Muscle layer of duodenum (tissue), 2 donors: ENCODE results near the gene ELP4.

Experiments used
- H3K27ac ChIP-seq: one replicate; pipeline ENCODE4 v1.7.0; 2013; ENCODE audit warnings: mild to moderate bottlenecking, low read length
- H3K27me3 ChIP-seq: one replicate; pipeline ENCODE4 v1.7.0; 2013; ENCODE audit warnings: low read depth, mild to moderate bottlenecking, control low read depth, low read length
- H3K36me3 ChIP-seq, 2 donors: one replicate each; pipeline ENCODE4 v1.7.0; 2013; ENCODE audit warnings: low read length in 2 of 2, control low read depth in 1 of 2, mild to moderate bottlenecking in 1 of 2; ENCODE audit not compliant: insufficient read depth in 2 of 2, control insufficient read depth in 1 of 2
- H3K4me1 ChIP-seq, 2 donors: one replicate each; pipeline ENCODE4 v1.7.0; 2013; ENCODE audit warnings: low read length in 2 of 2, mild to moderate bottlenecking in 2 of 2, control low read depth in 1 of 2, moderate library complexity in 1 of 2; ENCODE audit not compliant: insufficient read depth in 2 of 2, control insufficient read depth in 1 of 2
- H3K4me3 ChIP-seq, 2 donors: one replicate each; pipeline ENCODE4 v1.7.0; 2013; ENCODE audit warnings: low read length in 2 of 2, low read depth in 1 of 2, mild to moderate bottlenecking in 1 of 2
- H3K9me3 ChIP-seq, 2 donors: one replicate each; pipeline ENCODE4 v1.7.0; 2013; ENCODE audit warnings: low read length in 2 of 2, control low read depth in 1 of 2, mild to moderate bottlenecking in 1 of 2; ENCODE audit not compliant: control insufficient read depth in 1 of 2
- donor health status: healthy.

Gene ELP4

GRCh38 chr11:31780078-31780477 lies 270.5 kb downstream of the ELP4 start:
- Histone ChIP-seq H3K27ac (no peak overlapping the region), H3K9me3 (peaks cover 0 to 5% of the 10 kb centered on the region in 2 donors), H3K4me3 (no peak overlapping the region), H3K36me3 (no peaks in the 10 kb centered on the region), H3K4me1 (no peaks in the 10 kb centered on the region), H3K27me3 (no peaks in the 10 kb centered on the region)

- Histone ChIP-seq H3K27me3 (no peaks in the 10 kb centered on the region), H3K4me1 (no peaks in the 10 kb centered on the region), H3K9me3 (peaks cover 0 to 5% of the 10 kb centered on the region in 2 donors), H3K4me3 (no peak overlapping the region), H3K27ac (no peak overlapping the region), H3K36me3 (no peaks in the 10 kb centered on the region)
Observed at GRCh38 chr11:31780480-31780971, 271.0 kb downstream of the ELP4 start.

DNA sequence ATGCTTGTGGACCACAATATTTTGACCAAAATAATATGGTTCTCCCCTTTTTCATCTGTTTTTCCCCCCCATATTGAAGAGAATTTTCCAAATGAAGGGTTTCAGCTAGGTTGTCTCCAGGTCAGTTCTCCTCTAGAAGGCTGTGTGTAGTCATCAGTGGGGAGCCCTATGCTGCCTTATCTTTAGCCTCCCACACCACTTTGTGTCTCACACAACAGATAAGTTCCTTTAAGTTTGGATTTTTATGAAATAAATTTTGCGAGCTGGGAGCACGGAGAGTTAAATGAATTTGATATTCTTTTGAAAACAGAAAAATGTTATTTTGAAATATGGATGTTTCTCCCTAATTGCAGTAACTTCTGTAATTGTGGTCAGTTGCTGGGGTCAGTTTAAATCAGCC lies 272.7 kb downstream of the ELP4 start:
- Histone ChIP-seq H3K4me1 (no peaks in the 10 kb centered on the region), H3K9me3 (peaks cover 0 to 3% of the 10 kb centered on the region in 2 donors), H3K27ac (no peak overlapping the region), H3K36me3 (no peaks in the 10 kb centered on the region), H3K27me3 (no peaks in the 10 kb centered on the region), H3K4me3 (no peak overlapping the region)

GRCh38 chr11:31783252-31783651 lies 273.7 kb downstream of the ELP4 start:
- Histone ChIP-seq H3K4me1 (no peaks in the 10 kb centered on the region), H3K4me3 (no peak overlapping the region), H3K27ac (no peak overlapping the region), H3K27me3 (no peaks in the 10 kb centered on the region), H3K36me3 (no peaks in the 10 kb centered on the region), H3K9me3 (no peaks in the 10 kb centered on the region)

DNA sequence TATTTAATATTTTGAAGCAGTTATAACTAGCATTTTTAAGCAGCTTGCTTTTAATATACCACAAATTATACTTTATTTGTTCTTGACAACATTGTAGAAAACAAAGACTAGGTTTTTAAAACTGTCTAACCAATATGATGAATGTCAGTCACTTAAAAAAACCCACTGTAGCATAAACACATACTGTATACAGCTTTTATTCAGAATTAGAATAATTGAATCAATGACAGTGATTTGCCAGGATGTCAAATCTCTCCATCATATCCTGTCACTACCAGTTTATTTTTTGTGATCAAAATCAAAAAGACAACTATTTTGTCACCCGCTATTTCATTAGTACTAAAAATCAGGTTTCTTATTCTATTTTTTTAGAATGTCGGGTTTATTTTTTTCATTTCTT lies 275.0 kb downstream of the ELP4 start:
- H3K36me3 ChIP-seq = no peaks in the 10 kb centered on the region
- no peaks in the 10 kb centered on the region for H3K27me3 ChIP-seq
- H3K27ac ChIP-seq = no peak overlapping the region
- H3K4me1 ChIP-seq = no peaks in the 10 kb centered on the region
- no peaks in the 10 kb centered on the region for H3K9me3 ChIP-seq
- no peak overlapping the region for H3K4me3 ChIP-seq

DNA sequence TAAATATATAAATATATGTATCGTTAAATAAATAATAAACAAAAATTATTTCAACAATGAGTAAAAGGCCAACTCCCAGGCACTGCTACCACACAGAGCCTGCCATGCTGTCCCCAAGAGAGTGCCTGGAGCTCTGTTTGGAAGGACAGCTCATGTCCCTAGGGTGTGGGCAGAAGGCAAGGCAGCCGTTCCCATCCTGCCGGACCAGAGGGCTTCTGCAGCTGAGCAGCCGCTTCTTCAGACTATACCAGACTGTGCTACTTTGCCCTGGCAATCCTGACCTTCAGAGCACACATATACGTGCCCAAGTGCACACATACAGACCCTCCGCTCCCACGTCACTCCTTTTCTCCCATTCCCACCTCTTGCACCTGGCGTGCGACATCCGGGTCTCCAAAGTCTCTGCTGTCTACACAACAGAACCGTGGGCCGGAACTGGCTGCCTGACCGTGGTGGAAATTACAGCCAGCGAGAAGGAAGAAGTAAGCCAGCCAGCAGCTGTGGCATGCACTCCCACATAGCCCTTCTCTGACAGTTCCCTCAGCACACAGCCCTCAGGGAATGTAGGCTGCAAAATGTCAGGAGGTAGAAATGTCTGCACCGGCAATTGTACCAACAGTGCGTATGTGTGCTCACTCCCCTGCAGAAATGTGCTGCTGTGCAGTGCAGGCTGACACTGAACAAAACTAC lies 277.6 kb downstream of the ELP4 start:
- H3K4me3 ChIP-seq = no peak overlapping the region

DNA sequence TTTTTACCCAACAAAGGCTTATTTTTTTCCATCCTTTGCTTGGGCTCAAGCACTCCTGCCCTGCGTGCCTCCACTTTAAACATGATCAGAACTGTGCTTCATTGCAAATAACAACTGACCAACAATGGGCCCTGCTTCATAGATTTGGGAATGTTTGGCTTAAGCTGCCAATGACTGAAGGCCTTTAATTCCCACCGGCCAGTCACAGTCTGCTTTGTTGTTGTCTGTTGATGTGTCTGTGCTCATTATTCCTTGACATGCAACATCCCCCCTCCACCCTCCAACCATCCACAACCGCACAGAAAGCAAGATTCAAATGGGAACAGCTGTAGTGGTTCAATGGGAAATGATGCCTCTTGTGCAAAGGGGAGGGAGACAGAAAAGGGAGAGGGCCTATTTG lies 278.5 kb downstream of the ELP4 start:
- H3K9me3 ChIP-seq = no peaks in the 10 kb centered on the region
- no peaks in the 10 kb centered on the region for H3K27me3 ChIP-seq
- no peak overlapping the region for H3K4me3 ChIP-seq
- H3K27ac ChIP-seq = no peak overlapping the region
- H3K4me1 ChIP-seq = peaks cover 0 to 4% of the 10 kb centered on the region in 2 donors
- no peaks in the 10 kb centered on the region for H3K36me3 ChIP-seq

More for the DNA sequence above, 277.6 kb downstream of the ELP4 start:
- Histone ChIP-seq H3K27me3 (no peaks in the 10 kb centered on the region), H3K4me1 (peaks cover 0 to 4% of the 10 kb centered on the region in 2 donors), H3K36me3 (no peaks in the 10 kb centered on the region), H3K27ac (no peak overlapping the region), H3K9me3 (no peaks in the 10 kb centered on the region)

DNA sequence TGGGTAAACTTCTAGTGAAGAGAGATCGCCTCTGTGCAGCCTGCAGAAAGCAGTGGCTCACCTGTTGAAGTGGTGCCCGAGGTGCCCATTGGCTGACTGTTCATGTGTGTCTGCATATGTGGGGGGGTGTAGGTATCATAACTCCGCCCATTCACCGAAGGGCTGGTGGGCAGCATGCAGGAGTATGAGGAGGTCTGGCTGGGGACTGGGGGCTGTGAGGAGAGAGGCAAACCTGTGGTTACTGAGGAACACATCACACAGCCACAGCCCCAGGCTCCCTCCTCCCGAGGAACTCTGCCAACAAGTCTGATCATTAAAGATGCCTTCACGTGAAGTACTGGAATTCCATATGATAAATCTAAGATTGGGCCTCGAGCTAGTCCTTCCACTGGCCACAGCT lies 281.1 kb downstream of the ELP4 start:
- no peaks in the 10 kb centered on the region for H3K9me3 ChIP-seq
- H3K36me3 ChIP-seq = no peaks in the 10 kb centered on the region
- H3K27me3 ChIP-seq = no peaks in the 10 kb centered on the region
- peaks cover 0 to 4% of the 10 kb centered on the region in 2 donors for H3K4me1 ChIP-seq
- H3K4me3 ChIP-seq = no peak overlapping the region
- H3K27ac ChIP-seq = no peak overlapping the region

DNA sequence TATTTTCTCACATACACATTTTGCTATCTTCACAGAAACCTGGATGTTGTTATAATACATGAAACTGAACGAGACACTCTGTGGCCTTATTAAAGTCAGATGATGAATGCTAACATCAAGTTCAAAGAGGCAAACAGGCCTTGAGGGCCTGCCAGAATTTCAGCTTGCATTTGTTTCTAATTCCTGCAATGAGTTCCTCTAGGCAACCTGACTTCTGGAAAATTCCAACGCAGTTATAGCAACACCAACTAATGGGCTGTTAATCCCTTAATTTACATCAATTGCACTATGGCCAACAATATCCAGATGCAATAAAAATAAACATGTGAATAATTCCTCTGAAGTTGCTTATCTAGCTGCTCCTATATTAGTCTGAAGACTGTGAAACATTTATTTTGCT lies 282.5 kb downstream of the ELP4 start:
- Histone ChIP-seq H3K27me3 (peaks cover 5% of the 10 kb centered on the region), H3K9me3 (peaks cover 0 to 4% of the 10 kb centered on the region in 2 donors), H3K27ac (no peak overlapping the region), H3K36me3 (no peaks in the 10 kb centered on the region), H3K4me1 (peaks cover 0 to 4% of the 10 kb centered on the region in 2 donors), H3K4me3 (no peak overlapping the region)

- Histone ChIP-seq H3K27me3 (peaks cover 9% of the 10 kb centered on the region), H3K4me1 (peaks cover 0 to 7% of the 10 kb centered on the region in 2 donors), H3K4me3 (no peak overlapping the region), H3K36me3 (no peaks in the 10 kb centered on the region), H3K9me3 (peaks cover 0 to 4% of the 10 kb centered on the region in 2 donors), H3K27ac (no peak overlapping the region)
Observed at GRCh38 chr11:31792456-31792855, 282.9 kb downstream of the ELP4 start.

DNA sequence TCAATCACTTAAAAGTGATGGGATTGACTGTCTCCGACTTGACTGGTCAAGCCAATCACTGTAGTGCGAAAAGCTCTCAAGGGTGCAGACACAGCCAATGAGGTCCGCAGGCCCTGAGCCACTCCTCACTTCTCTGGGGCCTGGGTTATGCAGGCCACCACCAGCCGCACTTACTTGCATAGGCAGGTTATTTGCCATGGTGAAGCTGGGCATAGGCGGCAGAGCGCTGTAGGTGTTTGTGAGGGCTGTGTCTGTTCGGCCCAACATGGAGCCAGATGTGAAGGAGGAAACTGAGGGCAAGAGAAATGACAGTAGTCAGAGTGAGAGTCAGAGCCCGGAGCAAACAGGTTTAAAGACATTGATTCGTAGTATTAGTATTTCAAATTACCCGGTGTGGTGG lies 283.7 kb downstream of the ELP4 start:
- H3K27me3 ChIP-seq = peaks cover 17% of the 10 kb centered on the region

DNA sequence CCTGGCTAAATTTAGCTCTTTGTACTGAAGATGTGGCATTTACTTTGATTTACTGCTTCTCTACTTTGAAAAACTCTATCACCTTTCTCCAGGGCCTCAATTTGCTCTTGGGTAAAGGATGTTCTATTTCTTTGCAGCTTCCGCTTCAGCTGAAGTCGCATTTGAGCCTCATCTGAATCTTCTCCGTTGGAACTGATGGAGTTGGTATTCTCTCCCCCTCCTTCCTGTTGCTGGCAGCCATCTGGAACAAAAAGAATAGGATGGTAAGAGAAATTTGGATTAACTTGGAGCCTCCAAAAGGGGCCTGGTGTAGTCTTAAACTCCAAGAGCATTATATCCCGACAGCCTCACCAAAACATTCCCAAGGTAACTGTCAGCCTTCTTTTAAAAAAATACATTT lies 285.0 kb downstream of the ELP4 start:
- H3K4me1 ChIP-seq = peaks cover 3 to 26% of the 10 kb centered on the region in 2 donors
- no peak overlapping the region for H3K4me3 ChIP-seq
- H3K9me3 ChIP-seq = peaks cover 0 to 4% of the 10 kb centered on the region in 2 donors
- no peak overlapping the region for H3K27ac ChIP-seq
- H3K27me3 ChIP-seq = peaks cover 30% of the 10 kb centered on the region
- H3K36me3 ChIP-seq = no peaks in the 10 kb centered on the region

More for the DNA sequence above, 283.7 kb downstream of the ELP4 start:
- peaks cover 0 to 4% of the 10 kb centered on the region in 2 donors for H3K9me3 ChIP-seq
- H3K4me1 ChIP-seq = peaks cover 0 to 13% of the 10 kb centered on the region in 2 donors
- no peak overlapping the region for H3K4me3 ChIP-seq
- H3K36me3 ChIP-seq = no peaks in the 10 kb centered on the region
- no peak overlapping the region for H3K27ac ChIP-seq
